Measurements from ENCODE around the gene C16orf86.

C16orf86 gene

GRCh38 chr16:67707790-67708189, 41.2 kb downstream of the C16orf86 start:
- Mint-ChIP-seq H3K36me3 (peaks cover 5 to 15% of the 10 kb centered on the region in 2 donors), H3K27ac (no peak overlapping the region), H3K4me1 (peaks cover 8 to 9% of the 10 kb centered on the region in 2 donors), H3K27me3 (no peaks in the 10 kb centered on the region), H3K4me3 (no peak overlapping the region), H3K9me3 (no peaks in the 10 kb centered on the region)
- DNase-seq (no peak), ATAC-seq (replicated peaks) (no peak)

- no peak for ATAC-seq (replicated peaks)
- H3K4me1 Mint-ChIP-seq = peaks cover 8 to 9% of the 10 kb centered on the region in 2 donors
- H3K9me3 Mint-ChIP-seq = no peaks in the 10 kb centered on the region
- no peak overlapping the region for H3K27ac Mint-ChIP-seq
- DNase-seq = no peak
- peaks cover 5 to 15% of the 10 kb centered on the region in 2 donors for H3K36me3 Mint-ChIP-seq
- no peaks in the 10 kb centered on the region for H3K27me3 Mint-ChIP-seq
- no peak overlapping the region for H3K4me3 Mint-ChIP-seq
These were observed 41.8 kb downstream of the C16orf86 start for GRCh38 chr16:67708368-67708771.

- Mint-ChIP-seq H3K27ac (no peak overlapping the region), H3K27me3 (no peaks in the 10 kb centered on the region), H3K9me3 (no peaks in the 10 kb centered on the region), H3K4me3 (no peak overlapping the region), H3K4me1 (peaks cover 8 to 9% of the 10 kb centered on the region in 2 donors), H3K36me3 (peaks cover 2 to 15% of the 10 kb centered on the region in 2 donors)
- ATAC-seq (replicated peaks) (no peak), DNase-seq (no peak)
These were observed 42.4 kb downstream of the C16orf86 start for GRCh38 chr16:67709050-67709449.

GRCh38 chr16:67710607-67711006, 44.0 kb downstream of the C16orf86 start:
- H3K36me3 Mint-ChIP-seq = peaks cover 2 to 10% of the 10 kb centered on the region in 2 donors
- ATAC-seq (replicated peaks) (no peak), DNase-seq (no peak)
- H3K27ac Mint-ChIP-seq = no peak overlapping the region
- H3K4me3 Mint-ChIP-seq = no peak overlapping the region
- peaks cover 9% of the 10 kb centered on the region in 2 donors for H3K4me1 Mint-ChIP-seq
- no peaks in the 10 kb centered on the region for H3K27me3 Mint-ChIP-seq
- no peaks in the 10 kb centered on the region for H3K9me3 Mint-ChIP-seq

GRCh38 chr16:67713647-67714273, 47.1 kb downstream of the C16orf86 start:
- no peaks in the 10 kb centered on the region for H3K9me3 Mint-ChIP-seq
- peaks cover 6 to 15% of the 10 kb centered on the region in 2 donors for H3K36me3 Mint-ChIP-seq
- peaks cover 21 to 29% of the 10 kb centered on the region in 2 donors for H3K4me1 Mint-ChIP-seq
- no peak for ATAC-seq (replicated peaks)
- H3K4me3 Mint-ChIP-seq = no peak overlapping the region
- H3K27me3 Mint-ChIP-seq = no peaks in the 10 kb centered on the region
- DNase-seq = no peak
- H3K27ac Mint-ChIP-seq = no peak overlapping the region

GRCh38 chr16:67714522-67714921, 47.9 kb downstream of the C16orf86 start:
- Mint-ChIP-seq H3K27me3 (no peaks in the 10 kb centered on the region), H3K36me3 (peaks cover 9 to 15% of the 10 kb centered on the region in 2 donors), H3K9me3 (no peaks in the 10 kb centered on the region), H3K4me3 (no peak overlapping the region), H3K27ac (no peak overlapping the region), H3K4me1 (peaks cover 21 to 32% of the 10 kb centered on the region in 2 donors)
- DNase-seq (no peak), ATAC-seq (replicated peaks) (no peak)

GRCh38 chr16:67716097-67716496, 49.5 kb downstream of the C16orf86 start:
- Mint-ChIP-seq H3K36me3 (peaks cover 9 to 14% of the 10 kb centered on the region in 2 donors), H3K4me3 (no peak overlapping the region), H3K9me3 (no peaks in the 10 kb centered on the region), H3K27me3 (no peaks in the 10 kb centered on the region), H3K4me1 (peaks cover 33 to 40% of the 10 kb centered on the region in 2 donors), H3K27ac (no peak overlapping the region)
- no peak for ATAC-seq (replicated peaks)
- DNase-seq = no peak
